Keratinocyte (primary cell): ENCODE results near the gene INTS1. TPM values are rescaled to one million over a fixed set of nuclear protein-coding genes. Genes with fewer than 3 reads are reported as not detected.

Experiments
- DNase-seq: peaks from one replicate; pipeline ENCODE4 v3.0.0-alpha.2; 2011; ENCODE audit warnings: low read depth, missing footprints, low spot score
- FAIRE-seq: peaks from 2 replicates; lab custom pipeline; 2011; peaks lifted over from hg19 to GRCh38; lab: Jason Lieb, UNC
- H2AFZ ChIP-seq: 2 replicates; pipeline ENCODE4 v1.6.0; 2012; ENCODE audit warnings: low read length, control low read depth, inconsistent platforms; ENCODE audit not compliant: control insufficient read depth
- H3K27ac ChIP-seq: 2 replicates; pipeline ENCODE4 v1.5.1; 2011; ENCODE audit warnings: low read length; ENCODE audit not compliant: control insufficient read depth, insufficient read depth
- H3K27me3 ChIP-seq: 3 replicates; pipeline ENCODE4 v1.6.0; 2011; ENCODE audit warnings: low read length; ENCODE audit not compliant: control insufficient read depth, insufficient read depth; ENCODE audit errors: extremely low read depth
- H3K36me3 ChIP-seq, 2 experiments: 2 replicates in 1 of 2; 3 replicates in 1 of 2; pipeline ENCODE4 v1.5.1; 2011; ENCODE audit warnings: low read length in 2 of 2, mild to moderate bottlenecking in 1 of 2; ENCODE audit not compliant: control insufficient read depth in 2 of 2, insufficient read depth in 2 of 2; ENCODE audit errors: extremely low read depth in 1 of 2
- H3K4me1 ChIP-seq: 3 replicates; pipeline ENCODE4 v1.5.1; 2011; ENCODE audit warnings: low read length; ENCODE audit not compliant: control insufficient read depth, insufficient read depth; ENCODE audit errors: extremely low read depth
- H3K4me2 ChIP-seq: 3 replicates; pipeline ENCODE4 v1.6.0; 2011; ENCODE audit warnings: low read depth, low read length; ENCODE audit not compliant: control insufficient read depth, insufficient read depth; ENCODE audit errors: extremely low read depth
- H3K4me3 ChIP-seq, 3 experiments: fragments of 200-600 bp in 1 of 3; sonication (generic) in 1 of 3; 2 replicates in 2 of 3; 3 replicates in 1 of 3; pipeline ENCODE4 v1.5.1; 2011 to 2016; ENCODE audit warnings: low read length in 3 of 3, mild to moderate bottlenecking in 3 of 3, control low read depth in 2 of 3, inconsistent platforms in 1 of 3, low read depth in 1 of 3, mixed read lengths in 1 of 3, mixed run types in 1 of 3, moderate library complexity in 1 of 3; ENCODE audit not compliant: control insufficient read depth in 2 of 3, insufficient read depth in 2 of 3; ENCODE audit errors: extremely low read depth in 1 of 3
- H3K79me2 ChIP-seq: 2 replicates; pipeline ENCODE4 v1.6.0; 2012; ENCODE audit warnings: low read length; ENCODE audit not compliant: control insufficient read depth, insufficient read depth
- H3K9ac ChIP-seq: 3 replicates; pipeline ENCODE4 v1.6.0; 2011; ENCODE audit warnings: low read length; ENCODE audit not compliant: control insufficient read depth, insufficient read depth; ENCODE audit errors: extremely low read depth
- H3K9me1 ChIP-seq: 3 replicates; pipeline ENCODE4 v1.6.0; 2011; ENCODE audit warnings: low read length; ENCODE audit not compliant: control insufficient read depth, insufficient read depth; ENCODE audit errors: extremely low read depth
- H3K9me3 ChIP-seq: 2 replicates; pipeline ENCODE4 v1.5.1; 2012; ENCODE audit warnings: low read depth, low read length; ENCODE audit not compliant: control insufficient read depth
- H4K20me1 ChIP-seq: 3 replicates; pipeline ENCODE4 v1.6.0; 2011; ENCODE audit warnings: low read length; ENCODE audit not compliant: control insufficient read depth, insufficient read depth; ENCODE audit errors: extremely low read depth
- EZH2 ChIP-seq: IDR thresholded peaks from one replicate; pipeline ENCODE4 v1.6.1; 2012; ENCODE audit warnings: inconsistent platforms, mild to moderate bottlenecking, low read length, moderate library complexity
- dilution Hi-C: fragments of 300-500 bp; cut with MboI; formaldehyde crosslinking; loops from one replicate; pipeline ENCODE4 v1.7.0; 2020; ENCODE audit warnings: low sequenced_read_pairs; ENCODE audit not compliant: extremely low pct_ligation_motif_present
- polyA plus RNA-seq, 5 experiments: library from polyadenylated mRNA; depleted of rRNA in 3 of 5; stranded (reverse) in 3 of 5; stranded (forward) in 1 of 5; unstranded in 1 of 5; fragments of >200 nt; gene quantifications; 1 replicate in 1 of 5; 2 replicates in 3 of 5; 3 replicates in 1 of 5; pipeline versions ENCODE4 v1.2.1 to v1.2.3, GENCODE V29; 2011 to 2012; ENCODE audit warnings: missing spikeins in 2 of 5, low read depth in 1 of 5, low replicate concordance in 1 of 5
- TF ChIP-seq, protein P1 (sequence below), 3 experiments: IDR thresholded peaks in 1 of 3; conservative IDR thresholded peaks in 1 of 3; optimal IDR thresholded peaks in 1 of 3; 2 replicates in 2 of 3; 3 replicates in 1 of 3; pipeline versions ENCODE3 to v1.5.1; 2011; ENCODE audit warnings: low read length in 3 of 3, mild to moderate bottlenecking in 3 of 3, moderate library complexity in 2 of 3, control low read depth in 1 of 3, inconsistent platforms in 1 of 3; ENCODE audit not compliant: insufficient read depth in 2 of 3; ENCODE audit errors: extremely low read depth in 1 of 3

Gene INTS1
- polyA plus RNA-seq, 1 donor (not counting 4 experiments of a cell fraction or from before 2014, with no cell fraction given), result 10.6 TPM

DNA sequence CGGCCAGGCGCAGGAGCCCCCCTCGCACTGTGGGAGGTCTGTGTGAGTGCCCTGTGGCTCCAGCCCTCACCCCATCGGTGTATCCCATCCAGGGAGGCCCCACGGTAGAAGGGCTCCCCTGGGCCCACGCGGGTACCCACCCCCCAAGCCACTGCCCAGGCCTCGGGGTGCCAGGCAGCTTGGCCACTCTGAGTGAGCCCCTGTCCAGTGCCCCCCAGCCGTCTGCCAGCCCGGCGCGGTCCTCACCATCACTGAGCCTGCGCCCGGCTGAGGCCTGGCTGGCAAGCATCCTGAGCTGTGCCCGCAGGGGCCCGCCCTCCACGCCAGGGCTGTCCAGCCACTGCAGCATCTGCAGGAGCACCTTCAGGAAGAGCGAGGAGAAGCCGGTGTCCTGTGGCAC is 25.7 kb downstream of the INTS1 start:
- Histone ChIP-seq H3K27ac (no peak overlapping the region), H3K36me3 (peaks cover 21 to 28% of the 10 kb centered on the region in 2 experiments), H3K9ac (no peak overlapping the region), H3K9me1 (no peaks in the 10 kb centered on the region), H2AFZ (no peak overlapping the region), H4K20me1 (no peaks in the 10 kb centered on the region), H3K4me2 (no peak overlapping the region), H3K79me2 (no peaks in the 10 kb centered on the region), H3K4me1 (peaks cover 7% of the 10 kb centered on the region), H3K4me3 (no peak overlapping the region), H3K9me3 (no peaks in the 10 kb centered on the region), H3K27me3 (no peaks in the 10 kb centered on the region)
- DNase-seq, result no peak
- dilution Hi-C loops, result no loop called here
- no peak for FAIRE-seq
- TF ChIP-seq, protein P1, sequence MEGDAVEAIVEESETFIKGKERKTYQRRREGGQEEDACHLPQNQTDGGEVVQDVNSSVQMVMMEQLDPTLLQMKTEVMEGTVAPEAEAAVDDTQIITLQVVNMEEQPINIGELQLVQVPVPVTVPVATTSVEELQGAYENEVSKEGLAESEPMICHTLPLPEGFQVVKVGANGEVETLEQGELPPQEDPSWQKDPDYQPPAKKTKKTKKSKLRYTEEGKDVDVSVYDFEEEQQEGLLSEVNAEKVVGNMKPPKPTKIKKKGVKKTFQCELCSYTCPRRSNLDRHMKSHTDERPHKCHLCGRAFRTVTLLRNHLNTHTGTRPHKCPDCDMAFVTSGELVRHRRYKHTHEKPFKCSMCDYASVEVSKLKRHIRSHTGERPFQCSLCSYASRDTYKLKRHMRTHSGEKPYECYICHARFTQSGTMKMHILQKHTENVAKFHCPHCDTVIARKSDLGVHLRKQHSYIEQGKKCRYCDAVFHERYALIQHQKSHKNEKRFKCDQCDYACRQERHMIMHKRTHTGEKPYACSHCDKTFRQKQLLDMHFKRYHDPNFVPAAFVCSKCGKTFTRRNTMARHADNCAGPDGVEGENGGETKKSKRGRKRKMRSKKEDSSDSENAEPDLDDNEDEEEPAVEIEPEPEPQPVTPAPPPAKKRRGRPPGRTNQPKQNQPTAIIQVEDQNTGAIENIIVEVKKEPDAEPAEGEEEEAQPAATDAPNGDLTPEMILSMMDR (optimal IDR thresholded peaks at IDR 0.05 in 1 of 3, IDR thresholded peaks at IDR 0.05 in 1 of 3, conservative IDR thresholded peaks at IDR 0.05 in 1 of 3; ENCODE audit: extremely low read depth in 1 of 3, insufficient read depth in 2 of 3, low read length in 3 of 3), result no peak
- TF ChIP-seq EZH2, result no peak

DNA sequence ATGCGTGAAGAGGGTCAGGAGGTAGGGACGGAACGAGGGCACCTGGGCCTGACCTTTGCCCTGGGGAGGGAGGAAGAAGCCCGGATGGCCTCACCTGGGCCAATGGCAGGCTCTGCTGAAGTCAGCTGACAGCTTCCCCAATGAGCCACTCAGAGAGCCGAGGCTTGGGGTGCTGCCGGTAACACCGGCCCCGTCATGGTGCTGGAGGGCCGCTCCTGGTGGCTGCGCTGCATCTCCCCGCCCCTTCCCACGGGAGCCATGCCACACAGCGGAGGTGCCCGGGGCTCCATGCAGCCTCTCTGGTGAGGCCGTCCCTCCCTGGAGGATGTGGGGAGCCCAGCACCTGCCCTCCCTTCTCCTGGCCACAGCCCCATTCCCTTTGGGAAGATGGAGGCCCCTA is 27.3 kb downstream of the INTS1 start:
- no peaks in the 10 kb centered on the region for H3K27me3 ChIP-seq
- no peak overlapping the region for H3K4me2 ChIP-seq
- no peaks in the 10 kb centered on the region for H3K9me1 ChIP-seq
- H3K27ac ChIP-seq, result no peak overlapping the region
- no peaks in the 10 kb centered on the region for H4K20me1 ChIP-seq
- no peaks in the 10 kb centered on the region for H3K9me3 ChIP-seq
- peaks cover 7% of the 10 kb centered on the region for H3K4me1 ChIP-seq
- TF ChIP-seq EZH2, result no peak
- FAIRE-seq (no peak), DNase-seq (no peak)
- peaks cover 21 to 30% of the 10 kb centered on the region in 2 experiments for H3K36me3 ChIP-seq
- dilution Hi-C loops, result no loop called here
- no peak overlapping the region for H3K9ac ChIP-seq
- H3K4me3 ChIP-seq, result no peak overlapping the region
- no peaks in the 10 kb centered on the region for H3K79me2 ChIP-seq
- H2AFZ ChIP-seq, result no peak overlapping the region

DNA sequence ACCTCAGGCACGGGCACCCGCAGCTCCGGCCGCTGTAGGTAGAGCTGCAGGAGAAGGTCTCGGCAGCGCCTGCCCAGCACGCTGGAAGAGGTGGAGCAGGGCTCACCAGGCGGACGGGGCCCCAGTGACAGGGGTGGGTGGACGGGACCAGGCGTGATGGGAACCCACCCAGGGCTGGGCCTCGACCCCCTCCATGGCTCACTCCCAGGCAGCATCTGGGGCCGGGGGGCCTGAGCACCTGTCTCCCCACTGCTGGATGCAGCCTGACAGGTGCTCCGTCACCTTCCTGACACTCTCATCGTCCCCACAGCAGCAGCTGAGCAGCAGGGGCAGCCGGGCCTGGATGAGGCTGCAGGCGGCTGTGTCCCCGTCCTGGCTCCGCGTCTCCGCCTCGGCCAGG is 28.2 kb downstream of the INTS1 start:
- Histone ChIP-seq H3K36me3 (peaks cover 21 to 30% of the 10 kb centered on the region in 2 experiments), H3K4me2 (no peak overlapping the region), H4K20me1 (no peaks in the 10 kb centered on the region), H3K27ac (no peak overlapping the region), H3K9me3 (no peaks in the 10 kb centered on the region), H2AFZ (no peak overlapping the region), H3K9ac (no peak overlapping the region), H3K27me3 (no peaks in the 10 kb centered on the region), H3K4me1 (peaks cover 7% of the 10 kb centered on the region), H3K79me2 (no peaks in the 10 kb centered on the region), H3K9me1 (no peaks in the 10 kb centered on the region), H3K4me3 (no peak overlapping the region)
- dilution Hi-C loops, result no loop called here
- DNase-seq (no peak), FAIRE-seq (no peak)
- TF ChIP-seq, protein P1 (optimal IDR thresholded peaks at IDR 0.05 in 1 of 3, IDR thresholded peaks at IDR 0.05 in 1 of 3, conservative IDR thresholded peaks at IDR 0.05 in 1 of 3; ENCODE audit: extremely low read depth in 1 of 3, insufficient read depth in 2 of 3, low read length in 3 of 3), result no peak
- no peak for TF ChIP-seq EZH2
